ENCODE data around the gene FAM50A.

FAM50A gene

DNA sequence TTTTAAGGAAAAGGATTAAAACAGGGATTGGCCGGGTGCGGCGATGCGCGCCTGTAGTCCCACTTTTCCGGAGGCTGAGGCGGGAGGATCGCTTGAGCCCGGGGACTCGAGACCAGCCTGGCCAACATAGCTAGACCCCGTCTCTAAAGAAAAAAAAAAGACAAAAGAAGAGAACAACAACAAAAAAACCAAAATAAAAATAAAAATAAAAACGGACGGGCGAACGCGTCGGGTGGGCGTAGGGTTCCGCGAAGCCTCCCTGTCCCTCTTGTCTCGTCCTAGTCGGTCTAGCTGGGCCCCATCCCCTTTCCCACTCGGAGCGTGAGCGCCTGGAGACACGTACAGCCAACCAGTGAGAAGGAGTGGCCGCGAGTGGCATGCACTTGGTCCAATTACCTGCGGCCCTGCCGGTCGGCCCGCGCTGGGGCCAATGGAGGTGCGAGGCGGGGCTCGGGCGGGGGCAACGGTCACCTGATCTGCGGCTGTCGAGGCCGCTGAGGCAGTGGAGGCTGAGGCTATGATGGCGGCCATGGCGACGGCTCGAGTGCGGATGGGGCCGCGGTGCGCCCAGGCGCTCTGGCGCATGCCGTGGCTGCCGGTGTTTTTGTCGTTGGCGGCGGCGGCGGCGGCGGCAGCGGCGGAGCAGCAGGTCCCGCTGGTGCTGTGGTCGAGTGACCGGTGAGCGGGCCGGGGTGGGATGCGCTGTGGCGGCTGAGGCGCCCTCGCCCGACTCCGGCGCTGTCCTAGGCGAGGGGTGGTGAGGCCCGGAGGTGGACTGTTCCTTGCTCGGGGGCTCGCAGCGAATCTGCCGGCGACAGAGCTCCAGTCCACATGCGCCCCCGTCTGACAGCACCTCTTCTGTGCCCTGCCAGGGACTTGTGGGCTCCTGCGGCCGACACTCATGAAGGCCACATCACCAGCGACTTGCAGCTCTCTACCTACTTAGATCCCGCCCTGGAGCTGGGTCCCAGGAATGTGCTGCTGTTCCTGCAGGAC lies 15.5 kb upstream of the FAM50A start, which contains the start of gene ATP6AP1 (continued):
- TF ChIP-seq ZSCAN30 (tag by site-specific recombination; IDR thresholded peaks at IDR 0.05), result 0 out of 2 replicates have a peak, but pooled peaks have one; percentile 35
- TF ChIP-seq, protein P1, sequence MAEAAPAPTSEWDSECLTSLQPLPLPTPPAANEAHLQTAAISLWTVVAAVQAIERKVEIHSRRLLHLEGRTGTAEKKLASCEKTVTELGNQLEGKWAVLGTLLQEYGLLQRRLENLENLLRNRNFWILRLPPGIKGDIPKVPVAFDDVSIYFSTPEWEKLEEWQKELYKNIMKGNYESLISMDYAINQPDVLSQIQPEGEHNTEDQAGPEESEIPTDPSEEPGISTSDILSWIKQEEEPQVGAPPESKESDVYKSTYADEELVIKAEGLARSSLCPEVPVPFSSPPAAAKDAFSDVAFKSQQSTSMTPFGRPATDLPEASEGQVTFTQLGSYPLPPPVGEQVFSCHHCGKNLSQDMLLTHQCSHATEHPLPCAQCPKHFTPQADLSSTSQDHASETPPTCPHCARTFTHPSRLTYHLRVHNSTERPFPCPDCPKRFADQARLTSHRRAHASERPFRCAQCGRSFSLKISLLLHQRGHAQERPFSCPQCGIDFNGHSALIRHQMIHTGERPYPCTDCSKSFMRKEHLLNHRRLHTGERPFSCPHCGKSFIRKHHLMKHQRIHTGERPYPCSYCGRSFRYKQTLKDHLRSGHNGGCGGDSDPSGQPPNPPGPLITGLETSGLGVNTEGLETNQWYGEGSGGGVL (tag by site-specific recombination; IDR thresholded peaks at IDR 0.05), result no peak
- TF ChIP-seq, protein P2, sequence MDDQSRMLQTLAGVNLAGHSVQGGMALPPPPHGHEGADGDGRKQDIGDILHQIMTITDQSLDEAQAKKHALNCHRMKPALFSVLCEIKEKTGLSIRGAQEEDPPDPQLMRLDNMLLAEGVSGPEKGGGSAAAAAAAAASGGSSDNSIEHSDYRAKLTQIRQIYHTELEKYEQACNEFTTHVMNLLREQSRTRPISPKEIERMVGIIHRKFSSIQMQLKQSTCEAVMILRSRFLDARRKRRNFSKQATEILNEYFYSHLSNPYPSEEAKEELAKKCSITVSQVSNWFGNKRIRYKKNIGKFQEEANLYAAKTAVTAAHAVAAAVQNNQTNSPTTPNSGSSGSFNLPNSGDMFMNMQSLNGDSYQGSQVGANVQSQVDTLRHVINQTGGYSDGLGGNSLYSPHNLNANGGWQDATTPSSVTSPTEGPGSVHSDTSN (CRISPR knock-in tag; IDR thresholded peaks at IDR 0.05), result peak; percentile 99
- TF ChIP-seq, protein P3, sequence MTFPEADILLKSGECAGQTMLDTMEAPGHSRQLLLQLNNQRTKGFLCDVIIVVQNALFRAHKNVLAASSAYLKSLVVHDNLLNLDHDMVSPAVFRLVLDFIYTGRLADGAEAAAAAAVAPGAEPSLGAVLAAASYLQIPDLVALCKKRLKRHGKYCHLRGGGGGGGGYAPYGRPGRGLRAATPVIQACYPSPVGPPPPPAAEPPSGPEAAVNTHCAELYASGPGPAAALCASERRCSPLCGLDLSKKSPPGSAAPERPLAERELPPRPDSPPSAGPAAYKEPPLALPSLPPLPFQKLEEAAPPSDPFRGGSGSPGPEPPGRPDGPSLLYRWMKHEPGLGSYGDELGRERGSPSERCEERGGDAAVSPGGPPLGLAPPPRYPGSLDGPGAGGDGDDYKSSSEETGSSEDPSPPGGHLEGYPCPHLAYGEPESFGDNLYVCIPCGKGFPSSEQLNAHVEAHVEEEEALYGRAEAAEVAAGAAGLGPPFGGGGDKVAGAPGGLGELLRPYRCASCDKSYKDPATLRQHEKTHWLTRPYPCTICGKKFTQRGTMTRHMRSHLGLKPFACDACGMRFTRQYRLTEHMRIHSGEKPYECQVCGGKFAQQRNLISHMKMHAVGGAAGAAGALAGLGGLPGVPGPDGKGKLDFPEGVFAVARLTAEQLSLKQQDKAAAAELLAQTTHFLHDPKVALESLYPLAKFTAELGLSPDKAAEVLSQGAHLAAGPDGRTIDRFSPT (tag by site-specific recombination; IDR thresholded peaks at IDR 0.05), result no peak
- no peak for TF ChIP-seq ZBTB21 (tag by site-specific recombination; IDR thresholded peaks at IDR 0.05)
- no peak for TF ChIP-seq ZNF24 (tag by site-specific recombination; IDR thresholded peaks at IDR 0.05)
- no peak for TF ChIP-seq ZNF830 (tag by site-specific recombination; IDR thresholded peaks at IDR 0.05; ENCODE audit: low read depth)
- TF ChIP-seq ZBTB48 (tag by site-specific recombination; IDR thresholded peaks at IDR 0.05), result no peak
- no peak for TF ChIP-seq ZNF311 (tag by site-specific recombination; IDR thresholded peaks at IDR 0.05; ENCODE audit: borderline replicate concordance)
- no peak for TF ChIP-seq GLI2 (tag by site-specific recombination; IDR thresholded peaks at IDR 0.05; ENCODE audit: borderline replicate concordance, low read depth)
- no peak for TF ChIP-seq ZNF133 (tag by site-specific recombination; IDR thresholded peaks at IDR 0.05)
- TF ChIP-seq ZNF16 (tag by site-specific recombination; IDR thresholded peaks at IDR 0.05; ENCODE audit: low read depth), result no peak
- no peak for TF ChIP-seq ZNF138 (tag by site-specific recombination; IDR thresholded peaks at IDR 0.05; ENCODE audit: borderline replicate concordance)
- no peak for TF ChIP-seq ZNF202 (tag by site-specific recombination; IDR thresholded peaks at IDR 0.05; ENCODE audit: borderline replicate concordance)
- no peak for TF ChIP-seq ZNF701 (tag by site-specific recombination; IDR thresholded peaks at IDR 0.05)
- TF ChIP-seq, protein P4, sequence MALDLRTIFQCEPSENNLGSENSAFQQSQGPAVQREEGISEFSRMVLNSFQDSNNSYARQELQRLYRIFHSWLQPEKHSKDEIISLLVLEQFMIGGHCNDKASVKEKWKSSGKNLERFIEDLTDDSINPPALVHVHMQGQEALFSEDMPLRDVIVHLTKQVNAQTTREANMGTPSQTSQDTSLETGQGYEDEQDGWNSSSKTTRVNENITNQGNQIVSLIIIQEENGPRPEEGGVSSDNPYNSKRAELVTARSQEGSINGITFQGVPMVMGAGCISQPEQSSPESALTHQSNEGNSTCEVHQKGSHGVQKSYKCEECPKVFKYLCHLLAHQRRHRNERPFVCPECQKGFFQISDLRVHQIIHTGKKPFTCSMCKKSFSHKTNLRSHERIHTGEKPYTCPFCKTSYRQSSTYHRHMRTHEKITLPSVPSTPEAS (tag by site-specific recombination; IDR thresholded peaks at IDR 0.05), result no peak
- TF ChIP-seq ZNF292 (tag by site-specific recombination; IDR thresholded peaks at IDR 0.05; ENCODE audit: borderline replicate concordance, low read depth), result no peak
- TF ChIP-seq ZNF132 (tag by site-specific recombination; IDR thresholded peaks at IDR 0.05; ENCODE audit: borderline replicate concordance), result no peak
- peak; percentile 41 for TF ChIP-seq SP7 (tag by site-specific recombination; IDR thresholded peaks at IDR 0.05)
- TF ChIP-seq SP3 (tag by site-specific recombination; IDR thresholded peaks at IDR 0.05), result peak; percentile 83
- no peak for TF ChIP-seq ZNF354C (tag by site-specific recombination; IDR thresholded peaks at IDR 0.05; ENCODE audit: borderline replicate concordance, low read depth)
- TF ChIP-seq, protein P5, sequence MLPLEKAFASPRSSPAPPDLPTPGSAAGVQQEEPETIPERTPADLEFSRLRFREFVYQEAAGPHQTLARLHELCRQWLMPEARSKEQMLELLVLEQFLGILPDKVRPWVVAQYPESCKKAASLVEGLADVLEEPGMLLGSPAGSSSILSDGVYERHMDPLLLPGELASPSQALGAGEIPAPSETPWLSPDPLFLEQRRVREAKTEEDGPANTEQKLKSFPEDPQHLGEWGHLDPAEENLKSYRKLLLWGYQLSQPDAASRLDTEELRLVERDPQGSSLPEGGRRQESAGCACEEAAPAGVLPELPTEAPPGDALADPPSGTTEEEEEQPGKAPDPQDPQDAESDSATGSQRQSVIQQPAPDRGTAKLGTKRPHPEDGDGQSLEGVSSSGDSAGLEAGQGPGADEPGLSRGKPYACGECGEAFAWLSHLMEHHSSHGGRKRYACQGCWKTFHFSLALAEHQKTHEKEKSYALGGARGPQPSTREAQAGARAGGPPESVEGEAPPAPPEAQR (tag by site-specific recombination; IDR thresholded peaks at IDR 0.05), result no peak
- no peak for TF ChIP-seq ZNF555 (tag by site-specific recombination; conservative IDR thresholded peaks at IDR 0.05)
- TF ChIP-seq, protein P6, sequence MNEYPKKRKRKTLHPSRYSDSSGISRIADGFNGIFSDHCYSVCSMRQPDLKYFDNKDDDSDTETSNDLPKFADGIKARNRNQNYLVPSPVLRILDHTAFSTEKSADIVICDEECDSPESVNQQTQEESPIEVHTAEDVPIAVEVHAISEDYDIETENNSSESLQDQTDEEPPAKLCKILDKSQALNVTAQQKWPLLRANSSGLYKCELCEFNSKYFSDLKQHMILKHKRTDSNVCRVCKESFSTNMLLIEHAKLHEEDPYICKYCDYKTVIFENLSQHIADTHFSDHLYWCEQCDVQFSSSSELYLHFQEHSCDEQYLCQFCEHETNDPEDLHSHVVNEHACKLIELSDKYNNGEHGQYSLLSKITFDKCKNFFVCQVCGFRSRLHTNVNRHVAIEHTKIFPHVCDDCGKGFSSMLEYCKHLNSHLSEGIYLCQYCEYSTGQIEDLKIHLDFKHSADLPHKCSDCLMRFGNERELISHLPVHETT (tag by site-specific recombination; IDR thresholded peaks at IDR 0.05), result no peak
- TF ChIP-seq, protein P7, sequence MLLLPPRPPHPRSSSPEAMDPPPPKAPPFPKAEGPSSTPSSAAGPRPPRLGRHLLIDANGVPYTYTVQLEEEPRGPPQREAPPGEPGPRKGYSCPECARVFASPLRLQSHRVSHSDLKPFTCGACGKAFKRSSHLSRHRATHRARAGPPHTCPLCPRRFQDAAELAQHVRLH (tag by site-specific recombination; IDR thresholded peaks at IDR 0.05), result no peak
